GM20000 (cell line): Measurements from ENCODE around the gene RGS17.
A peak's percentile ranks its signal among the peaks of the same experiment; 100 is the strongest.
"Not testable (repeated sequence)": the region's sequence is repeated elsewhere in the genome, so short reads cannot be mapped to it uniquely, and the experiment has no call there.

Experiments used
- DNase-seq: peaks from one replicate; pipeline ENCODE4 v3.0.0; 2012; ENCODE audit warnings: low spot score
- TF ChIP-seq, protein P1 (sequence below): IDR thresholded peaks from 2 replicates; pipeline ENCODE4 v1.5.1; 2012; ENCODE audit warnings: mild to moderate bottlenecking, control low read depth; ENCODE audit errors: extremely low read depth, missing control alignments

RGS17 gene

DNA sequence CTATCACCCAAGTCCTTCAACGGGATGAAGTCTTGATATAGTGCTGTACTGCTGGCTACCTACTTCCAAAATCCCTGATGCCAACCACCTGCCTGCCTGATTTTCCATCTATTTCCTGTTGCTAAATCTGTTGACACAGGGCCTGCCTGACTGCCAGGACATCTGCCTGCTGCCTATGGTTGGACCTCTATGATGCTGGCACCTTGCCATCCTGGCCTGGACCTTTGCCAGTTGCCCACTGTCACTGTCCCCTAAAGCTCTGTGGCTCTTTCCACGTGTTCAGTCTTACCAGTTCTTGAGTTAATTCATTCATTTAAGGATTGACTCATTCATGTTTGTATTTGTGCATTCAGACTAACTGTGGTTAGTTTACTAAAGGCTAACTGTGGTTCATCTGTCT lies 9.2 kb upstream of the RGS17 start:
- TF ChIP-seq, protein P1, sequence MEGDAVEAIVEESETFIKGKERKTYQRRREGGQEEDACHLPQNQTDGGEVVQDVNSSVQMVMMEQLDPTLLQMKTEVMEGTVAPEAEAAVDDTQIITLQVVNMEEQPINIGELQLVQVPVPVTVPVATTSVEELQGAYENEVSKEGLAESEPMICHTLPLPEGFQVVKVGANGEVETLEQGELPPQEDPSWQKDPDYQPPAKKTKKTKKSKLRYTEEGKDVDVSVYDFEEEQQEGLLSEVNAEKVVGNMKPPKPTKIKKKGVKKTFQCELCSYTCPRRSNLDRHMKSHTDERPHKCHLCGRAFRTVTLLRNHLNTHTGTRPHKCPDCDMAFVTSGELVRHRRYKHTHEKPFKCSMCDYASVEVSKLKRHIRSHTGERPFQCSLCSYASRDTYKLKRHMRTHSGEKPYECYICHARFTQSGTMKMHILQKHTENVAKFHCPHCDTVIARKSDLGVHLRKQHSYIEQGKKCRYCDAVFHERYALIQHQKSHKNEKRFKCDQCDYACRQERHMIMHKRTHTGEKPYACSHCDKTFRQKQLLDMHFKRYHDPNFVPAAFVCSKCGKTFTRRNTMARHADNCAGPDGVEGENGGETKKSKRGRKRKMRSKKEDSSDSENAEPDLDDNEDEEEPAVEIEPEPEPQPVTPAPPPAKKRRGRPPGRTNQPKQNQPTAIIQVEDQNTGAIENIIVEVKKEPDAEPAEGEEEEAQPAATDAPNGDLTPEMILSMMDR, result no peak
- DNase-seq, result no peak

DNA sequence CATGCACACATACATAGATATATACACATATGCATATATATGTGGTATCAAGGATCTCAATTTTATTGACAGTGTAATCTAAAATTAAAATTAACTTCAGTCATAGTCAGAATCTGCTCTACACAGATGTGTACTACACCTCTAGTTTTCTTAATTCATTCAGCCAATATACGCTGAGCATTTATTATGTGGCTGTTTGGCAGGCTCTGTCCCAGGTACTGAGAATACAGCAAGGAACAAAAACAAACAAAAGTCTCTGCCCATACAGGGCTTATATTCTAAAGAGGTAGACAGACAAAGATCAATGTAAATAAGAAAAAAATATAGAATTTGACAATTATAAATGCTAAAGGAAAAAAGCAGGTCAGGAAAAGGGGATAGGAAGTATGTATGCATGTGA lies 7.8 kb upstream of the RGS17 start:
- TF ChIP-seq, protein P1, result no peak
- DNase-seq, result no peak

DNA sequence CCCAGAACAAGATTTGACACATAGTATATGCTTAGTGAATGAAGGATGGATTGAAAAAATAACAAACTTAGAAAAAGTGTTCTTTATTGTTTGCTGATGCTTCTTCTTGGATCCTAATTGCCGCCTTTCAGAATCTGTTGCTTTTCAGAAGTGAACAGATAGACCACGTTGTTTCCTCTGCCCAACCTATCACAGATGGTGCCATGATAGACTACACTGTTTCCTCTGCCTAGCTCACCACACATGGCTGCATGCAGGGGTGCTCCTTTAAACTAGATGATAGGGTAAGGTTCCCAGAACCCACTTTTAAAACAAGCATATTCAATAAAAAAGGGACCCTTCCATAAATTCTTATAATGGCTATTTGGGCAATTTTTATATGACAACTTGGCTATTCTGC lies 4.6 kb upstream of the RGS17 start:
- DNase-seq, result no peak
- TF ChIP-seq, protein P1, result no peak

DNA sequence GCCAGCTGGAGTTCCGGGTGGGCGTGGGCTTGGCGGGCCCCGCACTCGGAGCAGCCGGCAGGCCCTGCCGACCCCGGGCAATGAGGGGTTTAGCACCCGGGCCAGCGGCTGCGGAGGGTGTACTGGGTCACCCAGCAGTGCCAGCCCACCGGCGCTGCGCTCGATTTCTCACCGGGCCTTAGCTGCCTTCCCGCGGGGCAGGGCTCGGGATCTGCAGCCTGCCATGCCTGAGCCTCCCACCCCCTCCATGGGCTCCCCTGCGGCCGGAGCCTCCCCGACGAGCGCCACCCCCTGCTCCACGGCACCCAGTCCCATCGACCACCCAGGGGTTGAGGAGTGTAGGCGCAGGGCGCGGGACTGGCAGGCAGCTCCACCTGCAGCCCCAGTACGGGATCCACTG lies 2.6 kb upstream of the RGS17 start:
- DNase-seq, result not testable (repeated sequence)

DNA sequence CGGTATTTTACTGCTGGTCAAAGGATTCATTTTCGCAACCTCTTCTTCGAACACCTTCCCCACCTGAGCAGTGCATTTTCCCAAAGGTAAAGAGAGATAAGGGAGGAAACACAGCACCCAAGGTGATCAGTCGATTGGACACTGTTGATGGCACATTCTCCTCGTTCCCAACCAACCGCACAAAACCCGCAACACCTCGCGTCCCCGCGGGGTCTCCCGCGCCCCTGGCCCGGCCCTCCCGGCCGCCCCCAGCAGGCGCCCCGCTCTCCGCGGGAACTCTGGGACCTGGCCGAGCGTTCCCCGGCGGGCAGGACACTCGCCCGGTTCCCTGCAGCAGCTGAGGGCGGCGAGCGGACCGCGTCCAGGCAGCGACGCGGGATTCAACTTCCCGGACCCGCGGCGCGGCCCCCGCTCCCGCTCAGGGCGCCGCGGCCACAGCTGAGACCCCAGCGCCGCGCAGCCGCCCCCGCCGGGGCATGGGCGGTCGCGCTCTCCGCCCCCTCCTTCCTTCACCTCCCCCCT lies 506 bp downstream of the RGS17 start:
- TF ChIP-seq, protein P1, result no peak
- peak; percentile 53 for DNase-seq

DNA sequence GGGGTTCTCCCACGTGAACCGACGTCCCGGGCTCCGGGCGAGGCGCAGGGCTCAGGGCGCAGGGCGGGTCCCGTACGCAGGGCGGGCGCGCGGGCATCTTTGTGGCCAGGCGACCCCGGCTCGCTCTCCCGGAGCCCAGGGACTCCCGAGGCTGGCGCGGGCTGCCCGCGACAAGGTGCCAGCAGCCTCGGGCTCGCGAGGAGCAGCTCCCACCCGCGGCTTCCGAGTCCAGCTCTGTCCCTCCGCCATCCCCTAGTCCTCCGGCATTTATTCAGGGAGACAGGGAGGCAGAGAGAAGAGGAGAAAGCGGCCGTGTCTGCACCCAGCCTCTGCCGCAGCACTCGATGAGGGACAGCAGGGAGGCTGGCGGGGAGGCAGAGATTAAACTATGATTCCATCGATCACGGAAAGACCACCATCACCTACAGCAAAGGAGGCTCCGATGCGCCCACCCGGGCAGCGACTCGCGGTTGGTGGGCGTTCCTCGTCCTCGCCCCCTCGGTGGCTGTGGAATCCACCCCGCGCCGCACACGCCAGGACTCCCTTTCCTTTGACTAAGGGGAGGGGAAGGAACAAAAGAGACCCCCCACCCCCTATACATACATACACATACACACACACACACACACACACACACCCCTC lies 1.1 kb downstream of the RGS17 start:
- DNase-seq, result peak; percentile 46
- TF ChIP-seq, protein P1, result no peak

DNA sequence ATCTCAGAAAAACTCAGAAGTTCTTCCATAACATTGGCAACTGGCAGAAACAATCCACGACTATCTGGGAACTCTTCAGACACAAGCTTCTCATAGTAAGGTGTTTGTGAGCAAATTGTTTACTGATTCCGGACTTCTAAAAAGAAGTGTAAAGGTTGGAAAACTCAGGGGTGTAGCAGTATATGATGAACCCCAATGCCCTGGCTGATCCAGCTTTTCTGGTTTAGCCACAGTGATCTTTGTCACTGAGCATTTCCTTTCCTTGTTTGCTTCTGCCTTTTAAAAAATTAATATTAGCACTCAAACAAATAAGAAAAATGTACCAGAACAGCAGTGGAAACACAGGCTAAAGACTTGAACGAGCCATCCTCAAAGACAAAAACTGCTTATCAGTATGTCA lies 4.9 kb downstream of the RGS17 start:
- DNase-seq, result no peak

More for the DNA sequence above, 4.9 kb downstream of the RGS17 start:
- TF ChIP-seq, protein P1, result no peak
